NT2/D1 (cell line): ENCODE results near the gene NCAPD3.

Source experiments
- DNase-seq: peaks from one replicate; pipeline ENCODE4 v3.0.0-alpha.2; 2011; ENCODE audit warnings: low read depth, low spot score
- H3K27me3 ChIP-seq: 2 replicates; pipeline ENCODE4 v1.6.0; 2011; ENCODE audit warnings: mild to moderate bottlenecking; ENCODE audit not compliant: insufficient read length, insufficient read depth
- H3K36me3 ChIP-seq: 2 replicates; pipeline ENCODE4 v1.6.1; 2011; ENCODE audit warnings: mild to moderate bottlenecking, low read length, mixed read lengths; ENCODE audit not compliant: insufficient read depth, insufficient read length
- H3K4me1 ChIP-seq: 2 replicates; pipeline ENCODE4 v1.5.1; 2011; ENCODE audit not compliant: insufficient read depth, insufficient read length
- H3K4me3 ChIP-seq: 2 replicates; pipeline ENCODE4 v1.5.1; 2011; ENCODE audit warnings: low read depth; ENCODE audit not compliant: insufficient read length
- H3K9ac ChIP-seq: 2 replicates; pipeline ENCODE4 v1.6.0; 2011; ENCODE audit warnings: low read depth; ENCODE audit not compliant: insufficient read length
- H3K9me3 ChIP-seq: 2 replicates; pipeline ENCODE4 v1.5.1; 2011; ENCODE audit warnings: mild to moderate bottlenecking, low read length; ENCODE audit not compliant: insufficient read depth
- SUZ12 ChIP-seq: IDR thresholded peaks from 2 replicates; pipeline ENCODE4 v1.6.1; 2011; ENCODE audit not compliant: insufficient read length, insufficient read depth; ENCODE audit errors: extremely low read depth
- YY1 ChIP-seq: IDR thresholded peaks from 2 replicates; pipeline ENCODE4 v1.6.1; 2011; ENCODE audit not compliant: insufficient read length, insufficient read depth
- ZNF274 ChIP-seq: IDR thresholded peaks from 2 replicates; pipeline ENCODE4 v1.6.1; 2011; ENCODE audit warnings: mild to moderate bottlenecking, low read depth, low read length

Gene NCAPD3

GRCh38 chr11:134132808-134133207, 91.0 kb downstream of the NCAPD3 start:
- no peak for DNase-seq
- H3K4me1 ChIP-seq = no peaks in the 10 kb centered on the region
- TF ChIP-seq ZNF274 (no peak), YY1 (no peak), SUZ12 (no peak)
- H3K9me3 ChIP-seq = peaks cover 11% of the 10 kb centered on the region
- H3K36me3 ChIP-seq = no peaks in the 10 kb centered on the region
- H3K4me3 ChIP-seq = no peak overlapping the region
- no peak overlapping the region for H3K9ac ChIP-seq
- H3K27me3 ChIP-seq = no peaks in the 10 kb centered on the region

GRCh38 chr11:134131628-134132244, 92.0 kb downstream of the NCAPD3 start:
- Histone ChIP-seq H3K9me3 (peaks cover 11% of the 10 kb centered on the region), H3K4me3 (no peak overlapping the region), H3K36me3 (no peaks in the 10 kb centered on the region), H3K27me3 (no peaks in the 10 kb centered on the region), H3K9ac (no peak overlapping the region), H3K4me1 (no peaks in the 10 kb centered on the region)
- no peak for TF ChIP-seq YY1
- DNase-seq = no peak

GRCh38 chr11:134126217-134126822, 97.4 kb downstream of the NCAPD3 start:
- TF ChIP-seq SUZ12 (no peak), ZNF274 (no peak), YY1 (no peak)
- DNase-seq = peak; percentile 69
- Histone ChIP-seq H3K4me3 (no peak overlapping the region), H3K9me3 (peaks cover under 1% of the 10 kb centered on the region; the same call in 1 of the 2 replicates), H3K27me3 (peaks cover 7% of the 10 kb centered on the region), H3K4me1 (no peaks in the 10 kb centered on the region), H3K9ac (no peak overlapping the region), H3K36me3 (no peaks in the 10 kb centered on the region)

- peaks cover 7% of the 10 kb centered on the region for H3K27me3 ChIP-seq
- DNase-seq = no peak
- no peak for TF ChIP-seq YY1
- no peak for TF ChIP-seq SUZ12
- TF ChIP-seq ZNF274 = no peak
- no peaks in the 10 kb centered on the region for H3K36me3 ChIP-seq
- no peak overlapping the region for H3K4me3 ChIP-seq
- no peak overlapping the region for H3K9ac ChIP-seq
- H3K9me3 ChIP-seq = no peaks in the 10 kb centered on the region
- no peaks in the 10 kb centered on the region for H3K4me1 ChIP-seq
Measured at GRCh38 chr11:134125507-134125906, 98.3 kb downstream of the NCAPD3 start.

GRCh38 chr11:134124660-134125451, 98.9 kb downstream of the NCAPD3 start:
- no peaks in the 10 kb centered on the region for H3K36me3 ChIP-seq
- peak overlapping the region; percentile 2 for H3K4me3 ChIP-seq
- TF ChIP-seq SUZ12 (no peak), YY1 (no peak), ZNF274 (no peak)
- no peaks in the 10 kb centered on the region for H3K4me1 ChIP-seq
- DNase-seq = no peak
- H3K9ac ChIP-seq = peak overlapping the region; percentile 32
- peaks cover 7% of the 10 kb centered on the region for H3K27me3 ChIP-seq
- no peaks in the 10 kb centered on the region for H3K9me3 ChIP-seq

- TF ChIP-seq SUZ12 (no peak), ZNF274 (no peak), YY1 (no peak)
- Histone ChIP-seq H3K36me3 (no peaks in the 10 kb centered on the region), H3K9ac (no peak overlapping the region), H3K4me1 (no peaks in the 10 kb centered on the region), H3K9me3 (no peaks in the 10 kb centered on the region), H3K27me3 (peaks cover 7% of the 10 kb centered on the region), H3K4me3 (no peak overlapping the region)
- no peak for DNase-seq
Measured at GRCh38 chr11:134120921-134121526, 102.7 kb downstream of the NCAPD3 start.
